SIG-M5 treated with dmso at 0.1 percent for 504 hours (cell line): ENCODE measurements around the gene MATK.

Source experiments
- DNase-seq: peaks from one replicate; lab custom pipeline; 2025; ENCODE audit not compliant: unreplicated experiment; lab: John Stamatoyannopoulos, UW

MATK gene

DNA sequence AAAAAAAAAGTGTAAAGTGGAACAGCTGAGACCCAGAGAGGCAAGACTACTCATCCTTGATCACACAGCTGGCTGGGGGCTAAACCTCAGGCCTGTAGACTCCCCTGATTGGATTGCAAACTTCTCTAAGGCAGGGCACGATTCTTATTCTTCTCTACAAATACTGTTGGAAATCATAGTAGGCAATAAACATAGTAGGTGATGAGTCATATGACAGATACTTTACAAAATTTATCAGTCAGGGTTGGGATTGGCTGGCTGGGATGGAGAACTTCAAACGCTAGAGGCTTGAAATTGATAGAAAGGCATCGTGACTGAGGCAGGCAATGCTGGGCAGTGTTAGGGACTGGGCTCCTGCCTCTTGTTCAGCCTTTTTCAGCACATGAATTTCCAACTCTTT, 5.9 kb upstream of the MATK start:
- DNase-seq = no peak

- no peak for DNase-seq
These were observed 4.8 kb upstream of the MATK start for GRCh38 chr19:3790941-3791340.

- no peak for DNase-seq
These were observed 4.1 kb upstream of the MATK start for GRCh38 chr19:3790209-3790734.

DNA sequence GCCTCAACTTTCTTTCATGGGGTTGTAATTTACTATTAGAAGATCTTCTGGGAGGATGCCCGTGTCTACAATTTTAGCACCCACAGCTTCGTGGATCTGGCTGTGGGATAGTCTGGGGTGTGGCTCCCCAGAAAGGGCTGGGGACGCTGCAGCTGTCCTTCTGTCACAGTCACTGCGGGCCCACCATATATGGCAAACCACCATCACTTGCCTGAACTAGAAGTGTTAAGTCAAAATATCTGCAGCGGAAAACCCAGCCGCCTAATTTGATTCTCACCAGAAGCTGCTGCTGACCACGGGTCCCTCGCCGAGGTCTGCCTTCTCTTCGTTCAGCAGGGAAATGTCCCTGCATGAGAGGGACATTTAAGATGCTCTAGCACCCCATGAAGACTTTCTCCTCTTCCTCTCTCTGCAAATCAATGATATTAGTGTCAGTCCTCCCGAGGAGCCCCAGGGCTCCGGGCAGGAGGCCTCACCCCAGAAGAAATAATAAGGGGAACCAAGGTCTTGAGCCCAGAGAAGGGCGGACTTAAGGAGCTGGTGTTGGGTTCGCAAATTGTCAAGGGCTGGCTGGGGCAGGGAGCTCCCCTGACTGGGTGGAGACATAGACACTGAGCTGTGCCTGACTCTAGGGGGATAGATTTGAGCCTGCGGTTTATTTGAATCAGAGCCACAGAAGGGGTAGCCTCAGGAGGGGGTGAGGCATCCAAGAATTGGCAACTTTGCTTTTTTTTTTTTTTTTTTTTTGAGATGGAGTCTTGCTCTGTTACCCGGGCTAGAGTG, 3.0 kb upstream of the MATK start:
- DNase-seq = no peak

- DNase-seq = peak; percentile 41
These were observed 687 bp downstream of the MATK start for GRCh38 chr19:3785451-3785937.

DNA sequence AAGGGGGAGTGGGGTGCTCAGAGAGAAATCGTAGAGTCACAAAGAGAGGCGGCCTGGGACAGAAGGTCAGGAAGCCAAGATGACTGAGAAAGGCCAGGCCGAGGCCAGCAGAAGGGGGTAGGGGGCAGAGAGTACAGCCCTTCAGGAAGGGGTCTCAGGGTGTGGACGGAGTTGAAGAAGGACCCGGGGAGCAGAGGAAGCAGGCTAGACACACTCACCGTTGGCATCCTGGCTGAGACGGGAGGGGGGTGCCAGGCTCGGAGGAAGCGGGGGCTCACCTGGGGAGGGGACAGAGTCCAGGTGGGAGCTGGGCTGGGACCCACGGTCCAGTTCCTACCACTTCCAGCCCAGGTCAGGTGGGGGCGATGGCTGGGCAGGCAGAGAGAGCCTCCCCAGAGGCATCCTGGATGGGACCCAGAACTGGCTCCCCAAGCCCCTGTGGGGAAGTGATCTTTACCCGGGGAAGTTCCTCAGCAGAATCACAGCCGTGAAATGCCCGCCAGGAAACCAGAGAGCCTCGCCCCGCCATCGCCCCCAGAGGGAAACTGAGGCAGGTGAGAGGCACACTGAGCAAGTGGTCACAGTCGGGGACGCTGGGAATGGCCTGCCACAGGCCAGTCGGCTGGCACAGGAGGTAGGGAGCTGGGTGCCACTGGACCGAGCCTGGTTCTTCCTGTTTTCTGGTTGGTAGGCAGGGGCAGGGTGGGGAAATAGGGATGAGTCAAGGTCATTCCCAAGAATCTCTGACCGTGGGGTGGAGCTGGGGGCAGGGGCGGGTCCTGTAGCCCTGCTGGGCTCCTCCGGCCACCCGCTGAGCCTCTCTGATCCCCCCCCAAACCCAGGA, 1.4 kb downstream of the MATK start:
- DNase-seq = no peak

GRCh38 chr19:3783660-3784584, 2.3 kb downstream of the MATK start:
- DNase-seq = no peak

DNA sequence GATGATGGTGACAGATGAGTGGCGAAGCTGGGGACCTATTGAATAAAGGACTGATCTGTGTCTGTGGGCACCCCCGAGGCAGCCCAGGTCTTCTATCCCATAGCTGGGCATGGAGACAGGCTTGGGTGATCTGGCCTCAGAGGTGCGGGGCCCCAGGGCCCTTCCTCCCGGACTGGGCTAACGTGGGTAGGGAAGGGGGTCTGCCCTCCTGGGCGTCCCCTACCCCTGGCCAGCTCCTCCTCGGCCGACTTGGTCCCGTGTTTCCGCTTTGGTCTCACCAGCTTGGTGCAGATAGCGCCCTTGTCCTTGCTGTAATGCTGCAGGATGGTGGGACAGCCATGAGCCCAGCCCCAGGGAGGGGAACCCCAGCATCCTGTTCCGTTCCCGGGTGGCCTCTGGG, 3.3 kb downstream of the MATK start:
- no peak for DNase-seq

DNA sequence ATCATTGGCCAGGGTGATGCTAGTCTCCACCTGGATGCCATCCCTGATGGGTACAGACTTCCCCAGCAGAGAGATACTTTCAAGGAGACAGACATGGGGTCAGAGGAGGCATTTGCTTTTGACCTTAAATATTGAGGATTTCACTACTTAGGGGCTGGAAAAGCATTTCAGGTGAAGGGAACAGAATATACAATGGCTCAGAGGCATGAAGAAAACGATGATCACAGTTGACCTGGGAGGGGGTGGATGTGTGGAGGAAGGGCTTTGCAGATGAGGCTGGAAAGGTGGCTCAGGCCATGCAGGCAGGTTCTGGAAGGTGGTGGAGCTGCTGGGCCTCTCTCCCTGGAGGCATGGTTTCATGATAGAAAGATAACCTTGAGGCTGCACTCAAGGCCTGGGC, 3.9 kb downstream of the MATK start:
- no peak for DNase-seq

DNA sequence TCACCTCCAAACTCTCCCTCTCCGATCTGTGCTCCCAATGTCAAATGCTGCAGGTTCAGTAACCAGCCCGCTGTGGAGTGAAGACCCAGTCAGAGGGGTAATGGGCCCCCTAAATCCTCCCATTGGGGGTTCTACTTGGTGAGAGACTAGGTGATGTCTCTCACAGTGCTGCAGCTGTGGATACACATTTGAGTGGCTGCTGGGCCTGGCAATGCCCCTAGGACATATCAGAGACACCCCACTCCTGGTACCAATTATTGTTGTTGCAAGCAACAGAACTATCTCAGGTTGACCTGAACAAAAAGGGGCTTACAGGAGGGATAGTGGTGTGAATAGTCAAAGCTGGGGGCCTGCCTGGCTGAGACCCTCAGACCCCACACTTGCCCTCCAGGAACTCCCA, 4.6 kb downstream of the MATK start:
- no peak for DNase-seq

DNA sequence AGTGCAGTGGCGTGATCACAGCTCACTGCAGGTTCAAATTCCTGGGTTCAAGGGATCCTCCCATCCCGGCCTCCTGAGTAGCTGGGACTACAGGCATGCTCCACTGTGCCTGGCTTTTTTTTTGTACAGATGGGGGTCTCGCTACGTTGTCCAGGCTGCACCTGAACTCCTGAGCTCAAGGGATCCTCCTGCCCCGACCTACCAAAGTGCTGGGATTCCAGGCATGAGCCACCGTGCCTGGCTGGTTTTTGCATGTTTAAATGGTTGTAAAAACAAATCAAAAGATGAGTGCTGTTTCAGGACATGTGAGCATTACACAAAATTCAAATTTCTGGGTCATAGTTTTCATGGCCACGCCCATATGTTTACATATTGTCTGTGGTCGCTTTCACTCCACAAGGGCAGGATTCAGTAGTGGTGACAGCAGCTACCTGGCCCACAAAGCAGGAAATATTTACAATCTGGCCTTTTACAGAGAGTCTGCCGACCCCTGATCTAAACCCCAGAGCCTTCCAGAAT, 5.3 kb downstream of the MATK start:
- peak; percentile 7 for DNase-seq

GRCh38 chr19:3778899-3779723, 7.1 kb downstream of the MATK start:
- no peak for DNase-seq

DNA sequence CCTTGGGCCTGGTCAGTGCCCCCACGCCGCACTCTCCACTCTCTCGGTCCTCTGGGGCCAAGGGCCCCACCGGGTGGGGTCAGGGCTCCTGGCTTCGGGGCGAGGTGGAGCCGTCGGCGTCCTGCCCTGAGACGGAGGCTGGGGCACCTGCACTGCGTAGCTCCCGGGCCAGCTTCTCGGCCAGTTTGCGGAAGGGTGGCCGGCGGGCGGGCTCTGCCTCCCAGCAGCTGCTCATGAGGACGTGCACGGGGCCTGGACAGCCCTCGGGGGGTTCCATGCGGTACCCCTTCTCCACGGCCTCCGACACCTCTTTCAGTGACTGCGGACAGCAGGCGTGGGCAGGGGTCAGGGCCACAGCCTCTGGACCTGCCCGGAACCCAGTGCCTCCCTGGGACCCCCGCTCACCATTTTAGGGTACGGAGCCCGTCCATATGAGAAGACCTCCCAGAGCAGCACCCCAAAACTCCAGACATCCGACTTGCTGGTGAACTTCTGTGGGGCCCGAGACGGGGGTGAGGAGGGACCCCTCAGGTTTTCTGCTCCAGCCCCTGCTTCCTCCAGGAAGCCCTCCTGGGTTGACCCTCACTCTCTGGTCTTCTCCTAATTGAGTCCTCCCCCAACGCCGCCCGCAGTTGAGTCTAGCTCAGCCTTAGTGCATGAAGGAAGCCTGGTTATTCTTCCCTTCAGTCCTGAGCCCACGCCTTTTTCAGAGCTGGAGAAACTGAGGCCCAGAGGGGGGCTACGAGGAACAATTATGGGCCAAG, 7.9 kb downstream of the MATK start:
- no peak for DNase-seq

GRCh38 chr19:3776479-3777040, 9.6 kb downstream of the MATK start:
- DNase-seq = no peak

DNA sequence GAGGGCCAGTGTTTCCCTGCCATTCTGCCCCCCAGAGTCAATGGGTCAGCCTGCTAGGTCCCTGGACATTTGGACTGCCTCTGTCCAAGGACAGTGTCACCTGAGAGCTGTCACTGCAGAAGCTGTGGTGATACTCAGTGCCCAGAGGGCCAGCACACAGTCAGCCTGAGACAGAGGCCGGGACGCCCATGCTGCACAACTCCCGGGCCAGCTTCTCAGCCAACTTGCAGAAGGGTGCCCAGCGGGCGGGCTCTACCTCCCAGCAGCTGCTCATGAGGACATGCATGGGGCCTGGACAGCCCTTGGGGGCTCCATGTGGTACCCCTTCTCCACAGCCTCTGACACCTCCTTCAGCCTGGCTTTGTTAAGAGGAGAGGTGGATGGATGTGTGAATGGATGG, 10.3 kb downstream of the MATK start:
- no peak for DNase-seq

DNA sequence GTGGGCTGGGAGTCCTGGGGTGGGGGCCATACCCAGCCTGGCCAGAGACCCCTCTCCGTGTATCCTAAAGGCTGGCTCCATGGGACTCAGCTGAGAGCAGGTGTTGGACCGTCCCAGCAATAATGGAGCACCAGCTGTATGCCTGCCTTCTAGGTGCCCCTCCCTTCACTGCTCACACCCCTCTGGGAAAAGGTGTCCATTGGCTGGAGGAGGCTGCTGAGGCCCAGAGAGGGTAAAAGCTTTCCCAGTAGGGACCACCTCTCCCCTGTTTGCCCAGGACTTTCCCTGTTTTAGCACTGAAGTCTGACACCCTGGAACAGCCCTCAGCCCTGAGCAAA, 10.8 kb downstream of the MATK start:
- no peak for DNase-seq

DNA sequence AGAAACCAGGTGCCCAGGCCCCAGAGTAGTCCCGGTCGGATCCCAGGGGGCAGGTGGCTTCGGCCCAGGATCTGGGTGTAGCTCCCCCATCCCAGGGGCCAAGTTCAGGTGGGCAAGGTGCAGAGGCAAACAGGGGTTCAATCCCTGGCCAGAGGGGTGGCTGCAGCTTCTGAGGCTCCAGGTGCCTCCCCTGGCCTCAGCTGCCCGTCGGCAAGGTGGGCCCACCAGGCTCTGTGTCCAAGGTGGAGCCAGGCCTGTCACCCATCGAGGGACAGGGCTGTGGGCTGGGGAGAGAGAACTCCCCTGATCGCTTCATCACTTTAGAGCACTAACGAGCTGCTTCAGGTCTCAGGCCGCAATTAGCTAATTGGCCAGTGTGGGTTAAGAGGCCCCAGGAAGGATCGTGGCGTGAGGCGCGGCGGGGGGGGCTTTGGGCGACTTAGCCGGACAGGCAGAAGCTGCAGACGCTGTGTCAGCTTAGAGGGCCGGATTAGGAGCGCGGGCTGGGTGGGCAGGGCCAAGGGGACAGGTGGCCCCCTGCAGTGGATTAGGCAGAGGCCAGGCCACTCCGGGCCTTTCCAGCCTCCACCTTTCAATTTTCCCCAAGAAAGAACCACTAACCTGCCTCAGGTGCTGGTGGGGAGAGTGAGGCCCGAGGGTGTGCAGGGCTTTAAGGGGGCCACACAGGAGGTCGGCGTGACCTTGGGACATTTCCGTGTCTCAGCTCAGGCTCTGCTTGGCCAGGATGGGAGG, 11.4 kb downstream of the MATK start:
- no peak for DNase-seq

GRCh38 chr19:3773814-3774515, 12.2 kb downstream of the MATK start:
- DNase-seq = no peak
